WTC11 (cell line): ENCODE data around the gene CAMTA1. TPM values are rescaled to one million over a fixed set of nuclear protein-coding genes. Genes with fewer than 3 reads are reported as not detected.

Experiments
- ATAC-seq: fragments of 200-7000 bp; cut with Tn5 transposase; 2 replicates; pipeline ENCODE4 v1.10.0; 2021; ENCODE audit warnings: mild to moderate bottlenecking, moderate library complexity
- CTCF ChIA-PET: fragments of 300-600 bp; sonication (Branson Sonifier 250); formaldehyde crosslinking; loops from one replicate; lab custom pipeline; 2021; ENCODE audit warnings: antibody characterized with exemption; lab: Charles Lee
- POLR2A ChIA-PET: fragments of 350-600 bp; sonication (Branson Sonifier 250); formaldehyde crosslinking; loops from one replicate; lab custom pipeline; 2021; ENCODE audit warnings: antibody characterized with exemption; lab: Charles Lee
- DNase-seq: peaks from one replicate; pipeline ENCODE4 v3.0.0; 2021; ENCODE audit warnings: low spot score
- H3K27ac Mint-ChIP-seq: 2 replicates; pipeline ENCODE4 v1.8.0; 2021; ENCODE audit warnings: mixed read lengths
- H3K27me3 Mint-ChIP-seq: 2 replicates; pipeline ENCODE4 v1.8.0; 2021; ENCODE audit warnings: low read depth, mild to moderate bottlenecking, moderate library complexity, mixed read lengths
- H3K36me3 Mint-ChIP-seq: 2 replicates; pipeline ENCODE4 v1.8.0; 2021; ENCODE audit warnings: mixed read lengths
- H3K4me1 Mint-ChIP-seq: 2 replicates; pipeline ENCODE4 v1.8.0; 2022; ENCODE audit warnings: mixed read lengths
- H3K4me3 Mint-ChIP-seq: 2 replicates; pipeline ENCODE4 v1.8.0; 2021; ENCODE audit warnings: mild to moderate bottlenecking, moderate library complexity, mixed read lengths
- H3K9me3 Mint-ChIP-seq: 2 replicates; pipeline ENCODE4 v1.8.0; 2021; ENCODE audit warnings: mixed read lengths
- ARID4B ChIP-seq: sonication (generic); formaldehyde crosslinking; IDR thresholded peaks from 2 replicates; pipeline ENCODE4 v1.8.0; 2023; ENCODE audit warnings: missing genetic modification reagents, mild to moderate bottlenecking, borderline replicate concordance
- CREB1 ChIP-seq: sonication (generic); formaldehyde crosslinking; IDR thresholded peaks from 2 replicates; pipeline ENCODE4 v1.8.0; 2023; ENCODE audit warnings: mild to moderate bottlenecking, missing genetic modification reagents
- CTCF ChIP-seq: fragments of 200-600 bp; IDR thresholded peaks from 2 replicates; pipeline ENCODE4 v1.8.0; 2022; ENCODE audit warnings: antibody characterized with exemption
- GRHL2 ChIP-seq: fragments of 250-450 bp; sonication (Bioruptor Pico); IDR thresholded peaks from 2 replicates; pipeline ENCODE4 v1.8.0; 2022; ENCODE audit warnings: mild to moderate bottlenecking, moderate library complexity; ENCODE audit not compliant: insufficient replicate concordance, severe bottlenecking
- IRF1 ChIP-seq: sonication (generic); formaldehyde crosslinking; IDR thresholded peaks from 2 replicates; pipeline ENCODE4 v1.8.0; 2023; ENCODE audit warnings: missing genetic modification reagents
- JAZF1 ChIP-seq: fragments of 250-450 bp; sonication (Bioruptor Pico); IDR thresholded peaks from 2 replicates; pipeline ENCODE4 v1.9.0; 2021; ENCODE audit warnings: moderate library complexity, mild to moderate bottlenecking, inconsistent platforms
- KAT7 ChIP-seq: sonication (generic); formaldehyde crosslinking; IDR thresholded peaks from 2 replicates; pipeline ENCODE4 v1.8.1; 2023; ENCODE audit warnings: missing genetic modification reagents, mild to moderate bottlenecking, borderline replicate concordance
- MLX ChIP-seq: sonication (generic); formaldehyde crosslinking; IDR thresholded peaks from 2 replicates; pipeline ENCODE4 v1.8.1; 2023; ENCODE audit warnings: mild to moderate bottlenecking, missing genetic modification reagents, moderate library complexity
- MXD4 ChIP-seq: fragments of 250-450 bp; sonication (Bioruptor Pico); IDR thresholded peaks from 2 replicates; pipeline ENCODE4 v1.8.0; 2021; ENCODE audit warnings: mild to moderate bottlenecking, moderate library complexity, borderline replicate concordance
- NFATC4 ChIP-seq: fragments of 250-450 bp; sonication (Bioruptor Pico); IDR thresholded peaks from 2 replicates; pipeline ENCODE4 v1.9.0; 2021; ENCODE audit warnings: mild to moderate bottlenecking
- NR1H2 ChIP-seq: sonication (generic); formaldehyde crosslinking; IDR thresholded peaks from 2 replicates; pipeline ENCODE4 v1.9.0; 2021; ENCODE audit warnings: mild to moderate bottlenecking, moderate library complexity, missing genetic modification reagents
- NR3C1 ChIP-seq: sonication (generic); formaldehyde crosslinking; conservative IDR thresholded peaks from 2 replicates; pipeline ENCODE4 v1.8.1; 2023; ENCODE audit warnings: low read depth, mild to moderate bottlenecking, missing genetic modification reagents
- TEAD4 ChIP-seq: sonication (generic); formaldehyde crosslinking; IDR thresholded peaks from 2 replicates; pipeline ENCODE4 v1.8.0; 2022; ENCODE audit warnings: mild to moderate bottlenecking, missing genetic modification reagents
- TP53 ChIP-seq: sonication (generic); formaldehyde crosslinking; IDR thresholded peaks from 2 replicates; pipeline ENCODE4 v1.8.1; 2023; ENCODE audit warnings: mild to moderate bottlenecking, missing genetic modification reagents
- ZBTB43 ChIP-seq: sonication (generic); formaldehyde crosslinking; IDR thresholded peaks from 2 replicates; pipeline ENCODE4 v1.8.1; 2023; ENCODE audit warnings: mild to moderate bottlenecking, missing genetic modification reagents
- ZNF263 ChIP-seq: sonication (generic); formaldehyde crosslinking; IDR thresholded peaks from 2 replicates; pipeline ENCODE4 v1.8.1; 2022; ENCODE audit warnings: low read depth, mild to moderate bottlenecking, moderate library complexity, missing genetic modification reagents
- ZNF281 ChIP-seq: sonication (generic); formaldehyde crosslinking; IDR thresholded peaks from 2 replicates; pipeline ENCODE4 v1.8.0; 2023; ENCODE audit warnings: mild to moderate bottlenecking, missing genetic modification reagents
- total RNA-seq: library from RNA; stranded (reverse); gene quantifications from 3 replicates; pipeline ENCODE4 v1.2.3, GENCODE V29; 2021

Gene CAMTA1
- total RNA-seq, 1 experiment from 2014 or later, result 86.4 TPM

GRCh38 chr1:7611421-7612010 is 826.3 kb downstream of the CAMTA1 start:
- ChIA-PET POLR2A (no interaction called here), CTCF (interaction anchor here (1.2 to 1.4 kb wide), 2 partner anchors 36 to 41 kb away, joined by 3 read pairs; no protein-coding TSS in a partner anchor)
- no peak for ATAC-seq
- TF ChIP-seq TEAD4 (CRISPR knock-in tag) (no peak), TP53 (CRISPR knock-in tag) (no peak)
- TF ChIP-seq, all 79 proteins: peak for 0
- Mint-ChIP-seq H3K36me3 (peaks cover 11% of the 10 kb centered on the region), H3K27me3 (peaks cover 6% of the 10 kb centered on the region), H3K4me3 (no peak overlapping the region), H3K4me1 (peaks cover 29% of the 10 kb centered on the region), H3K27ac (no peak overlapping the region), H3K9me3 (peaks cover 12% of the 10 kb centered on the region)
- no peak for DNase-seq

- Mint-ChIP-seq H3K36me3 (no peaks in the 10 kb centered on the region), H3K4me3 (no peak overlapping the region), H3K27ac (no peak overlapping the region), H3K27me3 (peaks cover 3% of the 10 kb centered on the region; the same call in 1 of the 2 replicates), H3K9me3 (no peaks in the 10 kb centered on the region), H3K4me1 (peaks cover 27% of the 10 kb centered on the region)
- DNase-seq (no peak), ATAC-seq (no peak)
- ChIA-PET CTCF (no interaction called here), POLR2A (no interaction called here)
- no peak for TF ChIP-seq MLX
- TF ChIP-seq NFATC4, result no peak
- TF ChIP-seq ZNF281 (CRISPR knock-in tag), result no peak
- TF ChIP-seq NR1H2 (CRISPR knock-in tag), result no peak
- no peak for TF ChIP-seq NR3C1 (CRISPR knock-in tag)
- no peak for TF ChIP-seq ARID4B (CRISPR knock-in tag)
- no peak for TF ChIP-seq JAZF1
- TF ChIP-seq MXD4 (CRISPR knock-in tag), result no peak
- no peak for TF ChIP-seq KAT7 (CRISPR knock-in tag)
- TF ChIP-seq ZNF263 (CRISPR knock-in tag), result no peak
- no peak for TF ChIP-seq CTCF
- no peak for TF ChIP-seq CREB1
- TF ChIP-seq GRHL2 (CRISPR knock-in tag), result no peak
- no peak for TF ChIP-seq IRF1 (CRISPR knock-in tag)
- TF ChIP-seq ZBTB43 (CRISPR knock-in tag), result no peak
Observed at GRCh38 chr1:7613106-7613850, 828.0 kb downstream of the CAMTA1 start.
